Measurements from ENCODE around the gene ROBO2. TPM values are rescaled to one million over a fixed set of nuclear protein-coding genes. Genes with fewer than 3 reads are reported as not detected.

Gene ROBO2
- total and polyA plus RNA-seq, 12 donors = 0.04 to 3.5 (median 0.34) TPM; not detected in 3

DNA sequence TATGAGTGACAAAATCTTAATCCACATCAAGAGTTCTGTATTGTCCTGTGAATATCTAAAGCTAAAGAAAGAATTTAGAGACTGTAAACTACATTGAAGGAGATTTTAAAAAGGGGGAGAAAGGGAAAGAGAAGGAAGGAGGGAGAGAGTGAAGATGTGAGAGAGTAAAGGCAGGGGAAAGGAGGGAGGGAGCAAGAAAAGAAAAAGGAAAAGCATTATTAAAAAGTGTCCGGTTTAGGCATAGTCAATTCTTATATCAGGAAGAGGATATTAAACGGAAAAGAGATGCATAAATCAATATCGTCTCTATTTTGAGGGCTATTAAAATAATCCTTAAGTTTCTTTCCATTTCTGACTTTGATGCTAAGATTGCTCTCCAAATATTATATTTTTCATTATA lies 332.1 kb downstream of the ROBO2 start:
- Histone ChIP-seq H3K27ac (no peak overlapping the region), H3K36me3 (no peaks in the 10 kb centered on the region), H3K4me1 (no peaks in the 10 kb centered on the region), H3K27me3 (no peaks in the 10 kb centered on the region), H3K9me3 (no peaks in the 10 kb centered on the region), H3K4me3 (no peak overlapping the region)
- no peak for DNase-seq
- ATAC-seq = no peak
- TF ChIP-seq, protein P1, sequence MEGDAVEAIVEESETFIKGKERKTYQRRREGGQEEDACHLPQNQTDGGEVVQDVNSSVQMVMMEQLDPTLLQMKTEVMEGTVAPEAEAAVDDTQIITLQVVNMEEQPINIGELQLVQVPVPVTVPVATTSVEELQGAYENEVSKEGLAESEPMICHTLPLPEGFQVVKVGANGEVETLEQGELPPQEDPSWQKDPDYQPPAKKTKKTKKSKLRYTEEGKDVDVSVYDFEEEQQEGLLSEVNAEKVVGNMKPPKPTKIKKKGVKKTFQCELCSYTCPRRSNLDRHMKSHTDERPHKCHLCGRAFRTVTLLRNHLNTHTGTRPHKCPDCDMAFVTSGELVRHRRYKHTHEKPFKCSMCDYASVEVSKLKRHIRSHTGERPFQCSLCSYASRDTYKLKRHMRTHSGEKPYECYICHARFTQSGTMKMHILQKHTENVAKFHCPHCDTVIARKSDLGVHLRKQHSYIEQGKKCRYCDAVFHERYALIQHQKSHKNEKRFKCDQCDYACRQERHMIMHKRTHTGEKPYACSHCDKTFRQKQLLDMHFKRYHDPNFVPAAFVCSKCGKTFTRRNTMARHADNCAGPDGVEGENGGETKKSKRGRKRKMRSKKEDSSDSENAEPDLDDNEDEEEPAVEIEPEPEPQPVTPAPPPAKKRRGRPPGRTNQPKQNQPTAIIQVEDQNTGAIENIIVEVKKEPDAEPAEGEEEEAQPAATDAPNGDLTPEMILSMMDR (IDR thresholded peaks at IDR 0.05) = no peak
- WGBS, 2 donors = 74 to 90% methylated on average over 3 of the region's 3 CpGs
- intact Hi-C loops (cut with DNase I) = no loop called here

DNA sequence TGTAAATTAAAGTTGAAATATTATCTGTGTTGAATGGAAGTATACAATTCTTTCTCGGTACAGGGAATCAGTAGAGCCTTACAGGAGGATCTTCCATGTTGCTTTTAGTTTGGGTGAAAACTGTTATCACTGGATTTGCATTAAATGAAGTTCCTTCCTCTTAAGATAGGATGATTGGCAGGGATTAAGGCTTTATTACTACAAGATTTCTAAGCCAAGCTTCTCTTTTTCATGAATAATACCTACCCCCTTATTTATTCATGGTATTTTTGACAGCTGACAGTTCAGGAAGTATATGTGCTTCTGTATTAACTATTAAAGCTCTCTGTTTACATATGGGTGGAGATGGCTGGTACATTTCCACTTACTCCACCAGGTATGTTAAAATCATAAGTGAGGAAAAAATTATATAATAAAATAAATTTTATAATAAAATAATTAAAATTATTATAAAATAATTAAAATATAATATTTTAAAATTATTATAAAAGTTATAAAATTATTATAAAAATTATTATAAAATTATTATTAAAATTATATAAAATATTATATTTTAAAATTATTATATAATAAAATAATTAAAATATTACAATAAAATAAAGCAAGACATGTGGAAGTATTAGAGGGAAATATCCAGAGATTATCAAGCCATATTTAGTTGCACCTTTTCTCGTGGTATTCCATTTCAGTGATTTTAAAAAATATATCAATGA lies 332.9 kb downstream of the ROBO2 start:
- TF ChIP-seq, protein P1 (IDR thresholded peaks at IDR 0.05) = no peak
- no peak overlapping the region for H3K27ac ChIP-seq
- no peaks in the 10 kb centered on the region for H3K36me3 ChIP-seq
- DNase-seq (no peak), ATAC-seq (no peak)
- H3K9me3 ChIP-seq = no peaks in the 10 kb centered on the region
- no peaks in the 10 kb centered on the region for H3K27me3 ChIP-seq
- 73 to 88% methylated on average over 2 of the region's 2 CpGs for WGBS, 2 donors
- H3K4me3 ChIP-seq = no peak overlapping the region
- H3K4me1 ChIP-seq = no peaks in the 10 kb centered on the region
- intact Hi-C loops (cut with DNase I) = no loop called here

DNA sequence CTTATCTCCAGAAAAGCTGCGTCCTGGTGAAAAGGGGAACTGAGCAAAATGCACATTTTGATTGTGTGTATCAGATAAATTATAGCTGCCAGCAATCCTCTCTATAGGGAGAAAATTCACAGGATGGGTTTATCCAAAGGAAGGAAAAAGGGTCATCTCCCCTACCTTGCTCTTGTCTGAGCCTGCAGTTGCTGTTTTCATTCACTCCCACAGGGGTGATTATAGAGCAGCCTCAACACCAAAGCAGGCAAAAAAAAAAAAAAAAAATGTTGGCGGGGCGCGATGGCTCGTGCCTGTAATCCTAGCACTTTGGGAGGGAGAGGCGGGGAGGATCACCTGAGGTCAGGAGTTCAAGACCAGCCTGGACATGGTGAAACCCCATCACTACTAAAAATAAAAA lies 333.7 kb downstream of the ROBO2 start:
- no peak for ATAC-seq
- TF ChIP-seq, protein P1 (IDR thresholded peaks at IDR 0.05) = no peak
- 79 to 85% methylated on average over 6 of the region's 6 CpGs for WGBS, 2 donors

DNA sequence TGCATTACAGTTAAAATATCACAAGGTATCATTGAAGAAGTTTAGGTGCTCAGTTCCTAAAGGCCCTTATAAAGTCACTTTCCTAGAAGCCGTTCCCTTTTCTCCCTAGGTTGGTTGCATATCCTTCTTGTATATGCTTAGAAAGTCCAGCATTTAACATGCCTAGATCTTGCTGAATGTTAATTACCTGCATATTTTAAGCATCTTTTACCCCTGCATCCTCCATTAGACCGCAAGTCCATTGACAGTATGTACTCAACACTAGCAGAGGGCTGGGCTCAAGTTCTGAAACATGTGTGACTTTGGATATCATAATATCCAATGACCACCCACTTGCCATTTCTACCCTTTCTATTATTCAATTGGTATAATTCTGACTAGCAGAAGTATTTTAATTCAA lies 336.6 kb downstream of the ROBO2 start:
- no peaks in the 10 kb centered on the region for H3K4me1 ChIP-seq
- no peak overlapping the region for H3K27ac ChIP-seq
- ATAC-seq (no peak), DNase-seq (no peak)
- no peaks in the 10 kb centered on the region for H3K9me3 ChIP-seq
- H3K4me3 ChIP-seq = no peak overlapping the region
- WGBS, 2 donors = 93% methylated on average over 2 of the region's 2 CpGs
- H3K27me3 ChIP-seq = no peaks in the 10 kb centered on the region
- intact Hi-C loops (cut with DNase I) = no loop called here
- H3K36me3 ChIP-seq = no peaks in the 10 kb centered on the region
- TF ChIP-seq, protein P1 (IDR thresholded peaks at IDR 0.05) = no peak

More for the DNA sequence above, 333.7 kb downstream of the ROBO2 start:
- no peaks in the 10 kb centered on the region for H3K4me1 ChIP-seq
- no peak overlapping the region for H3K4me3 ChIP-seq
- no peaks in the 10 kb centered on the region for H3K27me3 ChIP-seq
- H3K36me3 ChIP-seq = no peaks in the 10 kb centered on the region
- no peak for DNase-seq
- H3K9me3 ChIP-seq = no peaks in the 10 kb centered on the region
- intact Hi-C loops (cut with DNase I) = no loop called here
- H3K27ac ChIP-seq = no peak overlapping the region
